BE2C (cell line): ENCODE measurements around the gene GCSH.

ENCODE experiments used
- DNase-seq: peaks from one replicate; pipeline ENCODE4 v3.0.0-alpha.2; 2020
- H3K27me3 ChIP-seq: fragments of 250-450 bp; sonication (Bioruptor Pico); 2 replicates; pipeline ENCODE4 v1.5.1; 2020; ENCODE audit warnings: mild to moderate bottlenecking
- H3K36me3 ChIP-seq: fragments of 250-450 bp; sonication (Bioruptor Pico); 2 replicates; pipeline ENCODE4 v1.5.1; 2020; ENCODE audit warnings: mild to moderate bottlenecking
- H3K4me1 ChIP-seq: fragments of 250-450 bp; sonication (Bioruptor Pico); 2 replicates; pipeline ENCODE4 v1.5.1; 2020
- H3K4me3 ChIP-seq: 2 replicates; pipeline ENCODE4 v1.5.1; 2011; ENCODE audit warnings: low read depth, low read length
- H3K9me3 ChIP-seq: fragments of 250-450 bp; sonication (Bioruptor Pico); 2 replicates; pipeline ENCODE4 v1.5.1; 2020
- TF ChIP-seq, protein P1 (sequence below): IDR thresholded peaks from 2 replicates; pipeline ENCODE4 v1.5.1; 2012; ENCODE audit warnings: mild to moderate bottlenecking, low read depth, low read length

The GCSH gene

DNA sequence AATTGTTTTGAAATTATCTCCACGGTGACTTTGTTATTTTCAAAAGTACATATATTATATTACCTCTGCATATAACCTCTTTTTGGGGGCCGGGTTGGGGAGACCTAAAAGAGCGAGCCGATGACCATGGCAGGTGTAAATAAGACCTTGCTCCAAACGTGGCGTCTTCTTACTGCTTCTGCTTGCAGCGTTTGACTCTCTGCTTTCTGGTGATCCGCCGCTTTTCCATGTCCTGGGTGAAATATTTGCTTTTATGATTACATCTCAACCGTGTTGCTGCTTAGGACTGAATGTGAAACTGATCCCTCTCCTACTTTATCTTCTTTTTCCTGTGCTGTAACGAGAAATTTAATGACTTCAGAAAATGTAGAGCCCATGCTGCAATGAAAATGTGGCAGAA, 42.4 kb downstream of the GCSH start:
- Histone ChIP-seq H3K4me1 (no peaks in the 10 kb centered on the region), H3K36me3 (no peaks in the 10 kb centered on the region)
- TF ChIP-seq, protein P1, sequence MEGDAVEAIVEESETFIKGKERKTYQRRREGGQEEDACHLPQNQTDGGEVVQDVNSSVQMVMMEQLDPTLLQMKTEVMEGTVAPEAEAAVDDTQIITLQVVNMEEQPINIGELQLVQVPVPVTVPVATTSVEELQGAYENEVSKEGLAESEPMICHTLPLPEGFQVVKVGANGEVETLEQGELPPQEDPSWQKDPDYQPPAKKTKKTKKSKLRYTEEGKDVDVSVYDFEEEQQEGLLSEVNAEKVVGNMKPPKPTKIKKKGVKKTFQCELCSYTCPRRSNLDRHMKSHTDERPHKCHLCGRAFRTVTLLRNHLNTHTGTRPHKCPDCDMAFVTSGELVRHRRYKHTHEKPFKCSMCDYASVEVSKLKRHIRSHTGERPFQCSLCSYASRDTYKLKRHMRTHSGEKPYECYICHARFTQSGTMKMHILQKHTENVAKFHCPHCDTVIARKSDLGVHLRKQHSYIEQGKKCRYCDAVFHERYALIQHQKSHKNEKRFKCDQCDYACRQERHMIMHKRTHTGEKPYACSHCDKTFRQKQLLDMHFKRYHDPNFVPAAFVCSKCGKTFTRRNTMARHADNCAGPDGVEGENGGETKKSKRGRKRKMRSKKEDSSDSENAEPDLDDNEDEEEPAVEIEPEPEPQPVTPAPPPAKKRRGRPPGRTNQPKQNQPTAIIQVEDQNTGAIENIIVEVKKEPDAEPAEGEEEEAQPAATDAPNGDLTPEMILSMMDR, result no peak

DNA sequence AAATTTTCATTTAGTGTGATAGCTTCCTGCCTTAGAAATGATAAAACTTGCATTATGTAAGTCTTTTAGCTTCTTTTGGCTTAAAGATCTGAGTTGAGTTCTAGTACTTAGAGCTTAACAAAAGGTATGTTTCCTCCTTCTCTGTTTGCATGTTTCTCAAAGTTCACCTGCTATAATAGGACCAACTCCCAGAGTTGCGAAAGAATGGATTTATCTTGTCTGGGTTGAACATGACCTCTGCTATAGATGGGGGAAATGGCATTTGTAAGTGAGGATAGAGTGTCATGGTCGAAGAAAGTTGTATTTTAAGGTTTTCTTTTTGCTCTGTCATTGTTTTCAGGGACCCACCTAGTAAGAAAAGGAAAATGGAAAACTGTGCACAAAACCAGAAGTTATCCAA, 53.4 kb downstream of the GCSH start:
- TF ChIP-seq, protein P1, result no peak
- H3K36me3 ChIP-seq, result peaks cover 11% of the 10 kb centered on the region
- no peaks in the 10 kb centered on the region; the same call in 1 of the 2 replicates for H3K4me1 ChIP-seq
- no peaks in the 10 kb centered on the region for H3K27me3 ChIP-seq
- no peaks in the 10 kb centered on the region; the same call in 1 of the 2 replicates for H3K9me3 ChIP-seq
- no peak for DNase-seq
- H3K4me3 ChIP-seq, result no peak overlapping the region

More for the DNA sequence above, 42.4 kb downstream of the GCSH start:
- Histone ChIP-seq H3K4me3 (no peak overlapping the region), H3K27me3 (no peaks in the 10 kb centered on the region), H3K9me3 (no peaks in the 10 kb centered on the region)
- no peak for DNase-seq

DNA sequence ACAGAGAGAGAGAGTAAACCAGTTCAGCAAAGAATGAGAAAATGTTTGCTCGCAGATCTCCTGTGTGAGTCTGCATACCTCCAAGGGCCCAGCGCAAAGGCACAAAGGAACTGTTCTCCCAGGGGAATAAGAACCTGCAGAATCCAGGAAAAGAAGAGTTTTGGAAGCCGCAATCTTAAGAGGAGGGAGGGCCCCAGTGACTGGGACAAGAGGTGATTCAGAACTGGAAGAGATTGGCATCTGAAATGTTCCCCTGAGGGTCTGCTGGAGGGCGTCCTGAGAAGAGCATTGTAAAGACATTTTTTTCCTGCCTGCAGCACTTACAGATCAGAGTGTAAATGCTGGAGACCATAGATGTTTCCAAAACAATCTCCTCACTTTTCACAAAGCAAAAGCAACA, 54.5 kb downstream of the GCSH start:
- Histone ChIP-seq H3K4me1 (no peaks in the 10 kb centered on the region; the same call in 1 of the 2 replicates), H3K27me3 (no peaks in the 10 kb centered on the region), H3K9me3 (no peaks in the 10 kb centered on the region; the same call in 1 of the 2 replicates), H3K4me3 (no peak overlapping the region), H3K36me3 (peaks cover 11% of the 10 kb centered on the region)
- TF ChIP-seq, protein P1, result no peak
- no peak for DNase-seq

DNA sequence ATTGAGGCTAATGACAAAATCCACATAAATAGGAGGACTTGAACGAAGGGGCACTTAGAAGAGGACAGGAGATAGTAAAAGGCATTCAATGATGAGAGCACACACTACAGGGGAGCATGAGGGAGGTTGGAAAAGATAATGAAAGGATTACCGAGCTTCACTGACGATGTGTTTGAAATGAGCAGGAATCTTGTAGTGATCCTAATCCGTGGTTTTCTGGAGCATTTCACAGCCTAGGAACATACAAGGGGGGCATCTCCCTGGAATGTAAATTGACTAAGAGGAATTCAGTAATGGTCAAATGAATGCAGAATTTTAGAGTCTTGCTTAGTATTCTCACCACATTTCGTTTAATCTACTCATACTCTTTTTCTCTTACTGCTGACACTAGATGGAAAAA, 55.4 kb downstream of the GCSH start:
- no peaks in the 10 kb centered on the region for H3K27me3 ChIP-seq
- H3K36me3 ChIP-seq, result peaks cover 11% of the 10 kb centered on the region
- no peaks in the 10 kb centered on the region; the same call in 1 of the 2 replicates for H3K4me1 ChIP-seq
- H3K9me3 ChIP-seq, result no peaks in the 10 kb centered on the region; the same call in 1 of the 2 replicates
- no peak overlapping the region for H3K4me3 ChIP-seq
- TF ChIP-seq, protein P1, result no peak
- no peak for DNase-seq

DNA sequence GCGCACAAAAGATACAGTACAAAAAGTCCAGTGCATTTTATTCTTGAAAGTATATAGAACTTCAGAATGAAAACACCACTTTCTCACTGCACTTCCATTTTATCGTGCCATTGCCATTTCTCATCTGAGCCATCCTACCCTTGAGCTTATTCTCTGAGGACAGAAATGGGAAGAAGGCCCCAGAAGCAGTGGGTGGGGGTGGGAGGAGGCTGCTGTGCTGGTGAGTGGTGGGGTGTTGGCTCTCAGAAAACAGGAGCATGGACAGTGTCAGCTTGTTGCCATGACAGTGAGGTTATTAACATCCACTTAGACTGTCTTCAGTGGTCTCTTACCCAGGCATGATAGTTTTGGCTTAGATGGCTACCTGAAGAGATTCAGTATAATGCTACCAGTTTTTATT, 56.1 kb downstream of the GCSH start:
- DNase-seq, result no peak
- no peaks in the 10 kb centered on the region for H3K27me3 ChIP-seq
- no peaks in the 10 kb centered on the region; the same call in 1 of the 2 replicates for H3K9me3 ChIP-seq
- H3K36me3 ChIP-seq, result peaks cover 11% of the 10 kb centered on the region
- H3K4me1 ChIP-seq, result no peaks in the 10 kb centered on the region; the same call in 1 of the 2 replicates
- TF ChIP-seq, protein P1, result no peak
- no peak overlapping the region for H3K4me3 ChIP-seq

DNA sequence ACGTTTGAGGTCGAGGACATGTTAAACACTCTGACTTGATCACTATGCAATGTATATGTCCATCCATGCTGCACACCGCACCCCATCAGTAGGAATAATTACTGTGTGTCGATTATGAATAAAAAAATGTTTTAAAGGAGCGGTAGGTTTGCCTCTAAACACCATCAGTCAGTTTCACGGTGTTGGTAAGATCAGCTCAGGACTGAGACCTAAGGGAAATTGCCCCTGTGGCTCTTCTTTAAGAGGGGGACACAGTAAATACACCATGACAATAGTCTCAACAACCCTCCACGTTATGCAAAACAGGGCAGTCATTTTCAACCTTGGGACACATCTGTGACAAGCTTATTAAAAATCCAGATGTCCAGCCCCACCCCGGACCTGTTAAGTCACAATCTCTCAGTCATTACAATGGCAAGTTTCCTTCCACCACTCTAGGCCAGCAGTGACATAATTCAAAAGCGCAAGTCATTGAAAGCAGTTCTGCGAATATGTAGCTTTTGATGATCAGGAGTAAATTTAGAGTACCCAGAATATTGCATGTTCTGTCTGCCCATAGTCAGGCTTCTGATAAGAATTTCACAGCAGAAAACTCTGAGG, 59.3 kb downstream of the GCSH start:
- no peaks in the 10 kb centered on the region; the same call in 1 of the 2 replicates for H3K4me1 ChIP-seq
- no peaks in the 10 kb centered on the region; the same call in 1 of the 2 replicates for H3K9me3 ChIP-seq
- peak overlapping the region; percentile 82 for H3K4me3 ChIP-seq
- DNase-seq, result no peak
- no peaks in the 10 kb centered on the region for H3K27me3 ChIP-seq
- TF ChIP-seq, protein P1, result no peak
- H3K36me3 ChIP-seq, result peaks cover 3% of the 10 kb centered on the region
